HEK293 (cell line): ENCODE measurements around the gene GARIN5A.

Experiments used
- CTCF ChIP-seq: fragments of 450-650 bp; formaldehyde crosslinking; IDR thresholded peaks from 2 replicates; pipeline ENCODE4 v1.5.1; 2016; ENCODE audit warnings: missing biosample characterization, missing genetic modification characterization
- REST ChIP-seq: fragments of 450-650 bp; formaldehyde crosslinking; IDR thresholded peaks from 2 replicates; pipeline ENCODE4 v1.5.1; 2016; ENCODE audit warnings: missing biosample characterization, missing genetic modification characterization
- YY1 ChIP-seq: fragments of 450-650 bp; formaldehyde crosslinking; IDR thresholded peaks from 2 replicates; pipeline ENCODE4 v1.5.1; 2018; ENCODE audit warnings: missing biosample characterization, missing genetic modification characterization
- ZFP41 ChIP-seq: fragments of 450-650 bp; formaldehyde crosslinking; IDR thresholded peaks from 2 replicates; pipeline ENCODE4 v1.5.1; 2016; ENCODE audit warnings: missing biosample characterization, missing genetic modification characterization, borderline replicate concordance
- ZNF24 ChIP-seq: fragments of 450-650 bp; formaldehyde crosslinking; IDR thresholded peaks from 2 replicates; pipeline ENCODE4 v1.5.1; 2016; ENCODE audit warnings: missing biosample characterization, missing genetic modification characterization
- ZNF555 ChIP-seq: fragments of 450-650 bp; formaldehyde crosslinking; conservative IDR thresholded peaks from 2 replicates; pipeline ENCODE4 v1.5.1; 2017; ENCODE audit warnings: missing biosample characterization, mild to moderate bottlenecking, missing genetic modification characterization, inconsistent platforms
- ZNF707 ChIP-seq: fragments of 450-650 bp; formaldehyde crosslinking; IDR thresholded peaks from 2 replicates; pipeline ENCODE4 v1.5.1; 2016; ENCODE audit warnings: missing biosample characterization, missing genetic modification characterization

GRCh38 chr19:50481351-50482149 is 4.9 kb upstream of the GARIN5A start:
- TF ChIP-seq CTCF (tag by site-specific recombination) (no peak), ZFP41 (tag by site-specific recombination) (no peak), YY1 (no peak), ZNF24 (tag by site-specific recombination) (no peak), REST (tag by site-specific recombination) (no peak), ZNF707 (tag by site-specific recombination) (no peak), ZNF555 (no peak)
